Loucy (cell line): ENCODE measurements around the gene GFER.

Experiments
- EZH2phosphoT487 ChIP-seq: fragments of 200-600 bp; IDR thresholded peaks from 2 replicates; pipeline ENCODE4 v1.6.1; 2018; ENCODE audit warnings: antibody characterized with exemption, mild to moderate bottlenecking, moderate library complexity, borderline replicate concordance
- TF ChIP-seq, protein P1 (sequence below): fragments of 200-600 bp; sonication (generic); conservative IDR thresholded peaks from 2 replicates; pipeline ENCODE4 v1.5.1; 2014; ENCODE audit warnings: mild to moderate bottlenecking, antibody characterized with exemption, low read length

DNA sequence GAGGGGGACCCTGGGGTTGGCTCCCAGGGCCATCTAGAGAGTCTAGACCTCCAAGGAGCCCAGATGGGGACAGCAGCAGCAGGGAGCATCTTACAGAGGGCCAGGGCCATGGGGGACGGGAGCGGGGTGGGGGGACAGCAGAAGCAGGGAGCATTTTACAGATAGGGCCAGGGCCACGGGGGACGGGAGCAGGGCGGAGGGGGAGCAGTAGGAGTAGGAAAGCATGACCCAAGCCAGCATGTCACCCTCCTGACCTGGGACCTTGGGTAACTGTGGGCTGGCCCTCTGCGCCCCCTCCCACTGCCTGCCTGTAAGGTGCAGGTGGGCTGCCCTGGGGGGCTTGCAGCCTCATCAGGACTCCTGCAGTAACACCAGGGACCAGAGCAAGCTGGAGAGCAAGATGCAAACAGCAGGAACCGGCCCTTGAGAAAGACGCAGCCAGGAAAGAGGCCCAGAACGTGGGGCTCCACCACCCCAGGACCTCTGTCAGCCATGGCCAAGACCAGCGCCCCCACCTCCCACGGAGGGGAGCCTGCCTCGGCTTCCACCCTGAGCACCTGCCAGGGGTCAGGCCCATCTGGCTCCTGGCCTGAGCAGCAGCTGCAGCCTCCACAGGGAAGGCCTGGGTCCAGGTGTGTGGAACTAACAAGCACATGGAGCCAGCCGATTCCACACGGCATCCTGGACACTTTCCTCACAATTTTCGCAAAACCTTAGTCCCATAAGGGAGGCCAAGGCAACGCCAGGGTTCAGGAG lies 23.3 kb downstream of the GFER start:
- TF ChIP-seq, protein P1, sequence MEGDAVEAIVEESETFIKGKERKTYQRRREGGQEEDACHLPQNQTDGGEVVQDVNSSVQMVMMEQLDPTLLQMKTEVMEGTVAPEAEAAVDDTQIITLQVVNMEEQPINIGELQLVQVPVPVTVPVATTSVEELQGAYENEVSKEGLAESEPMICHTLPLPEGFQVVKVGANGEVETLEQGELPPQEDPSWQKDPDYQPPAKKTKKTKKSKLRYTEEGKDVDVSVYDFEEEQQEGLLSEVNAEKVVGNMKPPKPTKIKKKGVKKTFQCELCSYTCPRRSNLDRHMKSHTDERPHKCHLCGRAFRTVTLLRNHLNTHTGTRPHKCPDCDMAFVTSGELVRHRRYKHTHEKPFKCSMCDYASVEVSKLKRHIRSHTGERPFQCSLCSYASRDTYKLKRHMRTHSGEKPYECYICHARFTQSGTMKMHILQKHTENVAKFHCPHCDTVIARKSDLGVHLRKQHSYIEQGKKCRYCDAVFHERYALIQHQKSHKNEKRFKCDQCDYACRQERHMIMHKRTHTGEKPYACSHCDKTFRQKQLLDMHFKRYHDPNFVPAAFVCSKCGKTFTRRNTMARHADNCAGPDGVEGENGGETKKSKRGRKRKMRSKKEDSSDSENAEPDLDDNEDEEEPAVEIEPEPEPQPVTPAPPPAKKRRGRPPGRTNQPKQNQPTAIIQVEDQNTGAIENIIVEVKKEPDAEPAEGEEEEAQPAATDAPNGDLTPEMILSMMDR: no peak
- no peak for TF ChIP-seq EZH2phosphoT487
